NOMO-1 (cell line): ENCODE measurements around the gene TMEM179.

ENCODE experiments used
- DNase-seq, 2 experiments: peaks; one replicate each; lab custom pipeline; 2025; ENCODE audit not compliant: unreplicated experiment in 2 of 2; lab: John Stamatoyannopoulos, UW

The TMEM179 gene

GRCh38 chr14:104573930-104574329 is 30.6 kb downstream of the TMEM179 start:
- no peak for DNase-seq

- no peak for DNase-seq
Measured at GRCh38 chr14:104572668-104573067, 31.9 kb downstream of the TMEM179 start.

- no peak for DNase-seq
Measured at GRCh38 chr14:104572024-104572626, 32.4 kb downstream of the TMEM179 start.

GRCh38 chr14:104571246-104571645 is 33.3 kb downstream of the TMEM179 start:
- DNase-seq: no peak

- no peak for DNase-seq
Measured at GRCh38 chr14:104569435-104569834, 35.1 kb downstream of the TMEM179 start.

GRCh38 chr14:104568620-104569019 is 36.0 kb downstream of the TMEM179 start:
- no peak for DNase-seq

GRCh38 chr14:104567957-104568225 is 36.7 kb downstream of the TMEM179 start:
- no peak for DNase-seq

- no peak for DNase-seq
Measured at GRCh38 chr14:104567141-104567956, 37.2 kb downstream of the TMEM179 start.

- DNase-seq: no peak
Measured at GRCh38 chr14:104564744-104565679, 39.6 kb downstream of the TMEM179 start.

- peak; percentile 18 to 29 for DNase-seq
Measured at GRCh38 chr14:104563742-104564615, 40.6 kb downstream of the TMEM179 start.

- DNase-seq: no peak
Measured at GRCh38 chr14:104563191-104563741, 41.3 kb downstream of the TMEM179 start.

GRCh38 chr14:104562606-104563005 is 42.0 kb downstream of the TMEM179 start:
- no peak for DNase-seq

GRCh38 chr14:104561632-104562495 is 42.7 kb downstream of the TMEM179 start:
- no peak for DNase-seq

GRCh38 chr14:104561124-104561557 is 43.4 kb downstream of the TMEM179 start:
- DNase-seq: no peak

GRCh38 chr14:104560586-104560945 is 44.0 kb downstream of the TMEM179 start:
- no peak for DNase-seq

GRCh38 chr14:104559804-104560585 is 44.6 kb downstream of the TMEM179 start:
- no peak for DNase-seq

GRCh38 chr14:104559028-104559803 is 45.4 kb downstream of the TMEM179 start:
- no peak for DNase-seq
